ENCODE results near the gene DDX4. TPM values are rescaled to one million over a fixed set of nuclear protein-coding genes. Genes with fewer than 3 reads are reported as not detected.
"Not testable (repeated sequence)": the region's sequence is repeated elsewhere in the genome, so short reads cannot be mapped to it uniquely, and the experiment has no call there.

DDX4 gene
- total RNA-seq, 4 donors from 2014 or later, result not detected

- H3K27ac ChIP-seq, result no peak overlapping the region
- no peaks in the 10 kb centered on the region for H3K27me3 ChIP-seq
- 85 to 94% methylated on average over 6 of the region's 6 CpGs for WGBS, 2 donors (ENCODE audit: low coverage in 1 of 2)
- no peaks in the 10 kb centered on the region for H3K9me3 ChIP-seq
- TF ChIP-seq POLR2A (IDR thresholded peaks at IDR 0.05) (no peak), CTCF (IDR thresholded peaks at IDR 0.05) (no peak), POLR2AphosphoS5 (IDR thresholded peaks at IDR 0.05) (no peak), EP300 (IDR thresholded peaks at IDR 0.05) (no peak)
- H3K36me3 ChIP-seq, result no peaks in the 10 kb centered on the region
- no peaks in the 10 kb centered on the region for H3K4me1 ChIP-seq
- no peak overlapping the region for H3K4me3 ChIP-seq
- ATAC-seq, result no peak
Observed at GRCh38 chr5:55800924-55801323, 63.1 kb downstream of the DDX4 start.

- 80% methylated on average over 1 of the region's 7 CpGs; no CpG with 5 or more reads in 1 of the 2 donors for WGBS, 2 donors (ENCODE audit: low coverage in 1 of 2)
- not testable (repeated sequence) for H3K27ac ChIP-seq, H3K27me3 ChIP-seq
Observed at GRCh38 chr5:55808814-55809213, 71.0 kb downstream of the DDX4 start.

GRCh38 chr5:55815939-55816338, 78.1 kb downstream of the DDX4 start:
- H3K27me3 ChIP-seq, H3K27ac ChIP-seq, H3K9me3 ChIP-seq, H3K4me3 ChIP-seq, H3K4me1 ChIP-seq, ATAC-seq, H3K36me3 ChIP-seq: not testable (repeated sequence)
- WGBS, 2 donors (ENCODE audit: low coverage in 1 of 2), result 65 to 67% methylated on average over 4 of the region's 4 CpGs

More at GRCh38 chr5:55808814-55809213, 71.0 kb downstream of the DDX4 start:
- not testable (repeated sequence) for H3K4me1 ChIP-seq, H3K36me3 ChIP-seq, H3K4me3 ChIP-seq, ATAC-seq
- peaks cover 0 to 26% (median 0%) of the 10 kb centered on the region in 3 donors for H3K9me3 ChIP-seq

GRCh38 chr5:55816342-55816741, 78.5 kb downstream of the DDX4 start:
- Histone ChIP-seq H3K4me3 (no peak overlapping the region), H3K36me3 (no peaks in the 10 kb centered on the region), H3K9me3 (no peaks in the 10 kb centered on the region), H3K4me1 (no peaks in the 10 kb centered on the region), H3K27ac (no peak overlapping the region), H3K27me3 (peaks cover 13% of the 10 kb centered on the region)
- TF ChIP-seq EP300 (IDR thresholded peaks at IDR 0.05), result no peak
- no peak for TF ChIP-seq CTCF (IDR thresholded peaks at IDR 0.05)
- no peak for TF ChIP-seq POLR2A (IDR thresholded peaks at IDR 0.05)
- no peak for TF ChIP-seq POLR2AphosphoS5 (IDR thresholded peaks at IDR 0.05)
- no peak for ATAC-seq

- H3K36me3 ChIP-seq, result no peaks in the 10 kb centered on the region
- TF ChIP-seq EP300 (IDR thresholded peaks at IDR 0.05), result no peak
- TF ChIP-seq CTCF (IDR thresholded peaks at IDR 0.05), result no peak
- TF ChIP-seq POLR2AphosphoS5 (IDR thresholded peaks at IDR 0.05), result no peak
- TF ChIP-seq POLR2A (IDR thresholded peaks at IDR 0.05), result no peak
- no peak for ATAC-seq
- no peak overlapping the region for H3K27ac ChIP-seq
- WGBS, 2 donors (ENCODE audit: low coverage in 1 of 2), result 58 to 77% methylated on average over 2 of the region's 2 CpGs
- peaks cover 0 to 7% (median 5%) of the 10 kb centered on the region in 3 donors for H3K4me1 ChIP-seq
- H3K9me3 ChIP-seq, result no peaks in the 10 kb centered on the region
- no peak overlapping the region for H3K4me3 ChIP-seq
- peaks cover 20% of the 10 kb centered on the region for H3K27me3 ChIP-seq
Observed at GRCh38 chr5:55817030-55817429, 79.2 kb downstream of the DDX4 start.

- WGBS, 2 donors (ENCODE audit: low coverage in 1 of 2), result 59 to 68% methylated on average over 2 to 6 of the region's 6 CpGs
- Histone ChIP-seq H3K36me3 (no peaks in the 10 kb centered on the region), H3K27ac (no peak overlapping the region), H3K9me3 (no peaks in the 10 kb centered on the region), H3K27me3 (peaks cover 42% of the 10 kb centered on the region), H3K4me1 (peaks cover 0 to 9% (median 7%) of the 10 kb centered on the region in 3 donors), H3K4me3 (no peak overlapping the region)
- no peak for TF ChIP-seq POLR2AphosphoS5 (IDR thresholded peaks at IDR 0.05)
- TF ChIP-seq CTCF (IDR thresholded peaks at IDR 0.05), result no peak
- TF ChIP-seq POLR2A (IDR thresholded peaks at IDR 0.05), result no peak
- TF ChIP-seq EP300 (IDR thresholded peaks at IDR 0.05), result no peak
- no peak for ATAC-seq
Observed at GRCh38 chr5:55820488-55820887, 82.6 kb downstream of the DDX4 start.
